Kidney epithelial cell (primary cell): ENCODE results near the gene HS3ST3B1. TPM values are rescaled to one million over a fixed set of nuclear protein-coding genes. Genes with fewer than 3 reads are reported as not detected.

ENCODE experiments used
- DNase-seq: peaks from one replicate; pipeline ENCODE4 v3.0.0-alpha.2; 2010; ENCODE audit warnings: low read depth
- H3K27me3 ChIP-seq: 2 replicates; pipeline ENCODE4 v1.6.0; 2011; ENCODE audit warnings: low read length; ENCODE audit not compliant: control insufficient read depth, insufficient read depth
- H3K36me3 ChIP-seq: 2 replicates; pipeline ENCODE4 v1.5.1; 2011; ENCODE audit warnings: low read length; ENCODE audit not compliant: control insufficient read depth, insufficient read depth
- H3K4me3 ChIP-seq: 2 replicates; pipeline ENCODE4 v1.5.1; 2011; ENCODE audit warnings: low read depth, mild to moderate bottlenecking, control low read depth, low read length
- total RNA-seq: library from RNA; depleted of rRNA; stranded (reverse); fragments of >200 nt; gene quantifications from 2 replicates; pipeline ENCODE4 v1.2.3, GENCODE V29; 2015
- TF ChIP-seq, protein P1 (sequence below): IDR thresholded peaks from 2 replicates; pipeline ENCODE4 v1.5.1; 2011; ENCODE audit warnings: mild to moderate bottlenecking, moderate library complexity, low read length, control low read depth, inconsistent platforms; ENCODE audit not compliant: insufficient read depth, poor library complexity, severe bottlenecking

HS3ST3B1 gene
- total RNA-seq, 1 donor from 2014 or later: 25.1 TPM

DNA sequence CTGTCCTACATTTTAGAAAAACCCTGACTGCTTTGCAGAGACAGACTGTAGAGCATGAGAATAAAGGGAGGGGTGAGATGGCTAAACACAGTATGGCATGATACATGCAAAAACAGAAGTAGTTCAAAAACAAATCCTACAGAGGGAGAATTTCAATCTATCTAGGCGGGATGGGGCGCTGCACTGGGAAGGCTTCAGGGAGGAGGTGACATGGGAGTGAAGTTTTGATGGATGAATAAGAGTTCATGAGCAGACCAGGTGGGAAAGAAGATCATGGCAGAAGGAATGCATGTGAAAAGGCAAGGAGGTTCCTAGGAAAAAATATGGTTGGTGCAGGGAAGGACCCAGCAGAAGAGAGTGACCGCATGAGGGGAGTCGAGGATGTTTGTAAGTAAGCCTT, 19.2 kb downstream of the HS3ST3B1 start:
- no peaks in the 10 kb centered on the region for H3K27me3 ChIP-seq
- no peaks in the 10 kb centered on the region for H3K36me3 ChIP-seq
- no peak for DNase-seq
- H3K4me3 ChIP-seq: no peak overlapping the region
- TF ChIP-seq, protein P1, sequence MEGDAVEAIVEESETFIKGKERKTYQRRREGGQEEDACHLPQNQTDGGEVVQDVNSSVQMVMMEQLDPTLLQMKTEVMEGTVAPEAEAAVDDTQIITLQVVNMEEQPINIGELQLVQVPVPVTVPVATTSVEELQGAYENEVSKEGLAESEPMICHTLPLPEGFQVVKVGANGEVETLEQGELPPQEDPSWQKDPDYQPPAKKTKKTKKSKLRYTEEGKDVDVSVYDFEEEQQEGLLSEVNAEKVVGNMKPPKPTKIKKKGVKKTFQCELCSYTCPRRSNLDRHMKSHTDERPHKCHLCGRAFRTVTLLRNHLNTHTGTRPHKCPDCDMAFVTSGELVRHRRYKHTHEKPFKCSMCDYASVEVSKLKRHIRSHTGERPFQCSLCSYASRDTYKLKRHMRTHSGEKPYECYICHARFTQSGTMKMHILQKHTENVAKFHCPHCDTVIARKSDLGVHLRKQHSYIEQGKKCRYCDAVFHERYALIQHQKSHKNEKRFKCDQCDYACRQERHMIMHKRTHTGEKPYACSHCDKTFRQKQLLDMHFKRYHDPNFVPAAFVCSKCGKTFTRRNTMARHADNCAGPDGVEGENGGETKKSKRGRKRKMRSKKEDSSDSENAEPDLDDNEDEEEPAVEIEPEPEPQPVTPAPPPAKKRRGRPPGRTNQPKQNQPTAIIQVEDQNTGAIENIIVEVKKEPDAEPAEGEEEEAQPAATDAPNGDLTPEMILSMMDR: no peak

DNA sequence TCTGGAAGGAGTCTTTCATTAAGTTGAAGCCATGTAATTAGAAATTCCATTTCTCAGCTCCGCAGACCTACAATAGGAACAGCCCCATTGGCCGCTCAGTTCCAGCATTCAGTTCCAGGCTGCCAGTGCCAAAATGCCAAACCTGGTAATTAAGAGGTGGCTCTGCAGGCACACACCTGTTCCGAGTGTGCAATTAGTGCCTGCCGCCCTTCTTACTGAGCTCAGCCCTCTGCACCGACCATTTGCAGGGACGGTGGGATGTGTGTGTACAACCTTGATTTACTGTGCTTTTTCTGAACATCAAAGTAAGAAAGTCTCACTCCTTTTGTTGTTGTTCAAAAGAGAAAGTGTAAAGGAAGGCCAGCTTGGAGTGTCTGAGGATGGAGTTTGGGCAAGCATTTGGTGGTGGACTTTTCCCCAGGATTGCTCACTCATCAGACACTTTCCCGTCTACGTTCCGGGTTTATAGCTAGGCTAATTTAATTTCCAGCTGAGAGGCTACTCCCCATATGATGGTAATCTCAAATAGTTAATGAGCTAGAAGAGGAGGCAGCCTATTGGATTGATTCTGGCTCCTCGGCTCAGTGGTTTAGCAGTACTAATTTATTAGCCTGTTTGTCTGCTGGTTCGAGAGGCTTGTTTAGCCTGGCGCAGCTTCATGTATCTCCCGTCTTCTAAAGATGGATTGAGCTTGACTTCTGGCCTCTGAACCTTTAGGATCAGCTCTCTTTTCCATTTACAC, 20.0 kb downstream of the HS3ST3B1 start:
- H3K4me3 ChIP-seq: no peak overlapping the region
- DNase-seq: no peak
- no peaks in the 10 kb centered on the region for H3K27me3 ChIP-seq
- no peaks in the 10 kb centered on the region for H3K36me3 ChIP-seq
- TF ChIP-seq, protein P1: no peak

DNA sequence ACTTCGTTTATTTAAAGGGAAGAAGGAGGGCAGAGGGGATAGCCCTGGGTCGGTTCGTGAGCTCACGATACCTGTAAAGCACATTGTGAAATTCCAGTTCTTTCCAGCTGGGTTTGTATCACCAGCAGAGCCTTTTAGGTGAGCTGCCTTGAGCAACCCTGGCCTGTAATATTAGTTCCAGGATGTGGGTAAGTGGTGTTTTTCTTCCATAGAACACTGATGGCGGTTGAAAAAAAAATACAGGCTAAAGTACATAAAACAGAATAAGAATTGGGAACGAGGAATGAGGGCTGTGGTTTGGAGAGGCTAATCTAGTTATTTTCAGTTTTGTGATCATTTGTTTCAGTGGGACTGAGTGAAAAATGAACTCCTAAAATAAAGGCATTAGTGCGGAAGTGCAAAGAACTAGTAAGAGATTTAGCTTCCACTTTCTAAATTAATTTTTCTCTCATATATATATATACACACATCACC, 20.6 kb downstream of the HS3ST3B1 start:
- no peaks in the 10 kb centered on the region for H3K36me3 ChIP-seq
- DNase-seq: no peak
- no peaks in the 10 kb centered on the region for H3K27me3 ChIP-seq
- TF ChIP-seq, protein P1: no peak
- no peak overlapping the region for H3K4me3 ChIP-seq

DNA sequence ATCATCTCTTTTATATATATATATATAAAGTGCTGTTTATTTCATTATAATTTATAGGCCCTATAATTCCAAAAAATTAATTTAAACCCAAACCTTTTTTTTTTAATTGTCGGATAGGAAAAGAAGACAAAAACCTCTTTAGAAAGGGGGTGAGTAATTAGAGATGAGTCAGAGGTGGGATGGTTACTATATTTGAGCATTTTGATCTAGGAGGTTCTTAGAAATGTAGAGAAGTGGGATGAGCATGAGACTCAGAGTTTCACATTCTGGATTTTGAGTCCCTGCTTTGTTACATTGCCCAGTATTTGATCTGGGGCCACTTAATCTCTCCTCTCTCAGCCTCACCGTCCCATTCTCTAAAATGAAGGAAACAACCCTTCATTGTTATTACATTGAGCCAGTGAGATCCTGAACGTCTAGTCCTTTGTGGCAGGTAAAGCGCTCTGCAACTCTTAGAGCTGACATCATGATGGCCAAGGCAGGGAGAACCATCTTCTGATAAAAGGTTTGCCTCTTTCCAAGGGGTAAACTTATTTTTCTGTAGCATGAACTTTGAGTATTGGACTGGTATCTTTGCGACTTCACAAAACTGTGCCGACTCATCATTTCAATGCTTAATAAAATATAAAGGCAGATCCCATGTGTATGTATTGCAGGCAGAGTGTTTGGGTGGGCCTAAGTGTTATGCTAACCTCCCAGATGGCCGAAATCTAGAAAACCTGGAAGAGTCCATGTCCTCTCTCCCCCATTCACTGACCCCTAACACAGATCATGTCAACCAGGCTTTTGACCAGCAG, 21.3 kb downstream of the HS3ST3B1 start:
- TF ChIP-seq, protein P1: no peak
- no peaks in the 10 kb centered on the region for H3K27me3 ChIP-seq
- no peaks in the 10 kb centered on the region for H3K36me3 ChIP-seq
- H3K4me3 ChIP-seq: no peak overlapping the region
- DNase-seq: no peak

DNA sequence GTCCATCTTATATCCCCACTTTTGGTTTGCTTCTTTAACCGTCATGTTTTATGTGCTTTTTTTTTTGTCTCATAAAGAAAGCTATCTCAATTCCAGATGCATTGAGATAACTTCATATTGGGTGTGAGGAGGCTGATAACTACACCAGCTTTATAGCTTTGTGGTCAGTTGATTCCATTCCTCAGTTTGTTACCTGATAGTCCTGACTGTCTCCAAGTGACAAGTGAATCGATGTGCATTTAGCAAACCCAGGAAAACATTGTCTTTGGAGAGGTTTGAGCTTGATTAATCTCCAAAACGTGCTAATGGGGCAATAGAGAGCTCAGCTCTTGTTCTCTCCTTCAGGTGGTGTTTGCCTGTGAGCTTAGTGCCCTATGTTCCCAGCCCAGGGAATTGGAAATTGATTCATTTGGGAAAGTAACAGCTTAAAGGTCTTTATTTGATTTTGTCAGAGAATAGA, 22.7 kb downstream of the HS3ST3B1 start:
- H3K4me3 ChIP-seq: no peak overlapping the region
- H3K27me3 ChIP-seq: no peaks in the 10 kb centered on the region
- DNase-seq: no peak
- TF ChIP-seq, protein P1: no peak
- no peaks in the 10 kb centered on the region for H3K36me3 ChIP-seq
